Right lobe of liver (tissue), 4 donors: ENCODE results near the gene KIF2C.

Experiments used
- CTCF ChIP-seq, 4 donors: fragments of 200-600 bp in 3 of 4; fragments of 450-650 bp in 1 of 4; IDR thresholded peaks; one replicate each; pipeline versions ENCODE4 v1.5.1 to v1.8.0; 2016 to 2022; ENCODE audit warnings: antibody characterized with exemption in 4 of 4, mild to moderate bottlenecking in 2 of 4
- POLR2A ChIP-seq: fragments of 450-650 bp; IDR thresholded peaks from one replicate; pipeline ENCODE4 v1.6.1; 2017; ENCODE audit warnings: antibody characterized with exemption, mild to moderate bottlenecking
- donor health status: DM: no; HTN: no; CAD: no.
- donor health status: DM: no; HTN: no; CAD: no.
- donor health status: DM: no; HTN: yes; CAD: no.

- TF ChIP-seq CTCF (IDR thresholded peaks at IDR 0.05) = peak; percentile 79 to 96 (median 91)
- TF ChIP-seq POLR2A = no peak
Measured at GRCh38 chr1:44714944-44715571, 24.6 kb upstream of the KIF2C start.
